ENCODE data around the gene ADPGK.
"Not testable (repeated sequence)": the region's sequence is repeated elsewhere in the genome, so short reads cannot be mapped to it uniquely, and the experiment has no call there.

GRCh38 chr15:72725851-72726250, 57.7 kb downstream of the ADPGK start:
- TF ChIP-seq, protein P1, sequence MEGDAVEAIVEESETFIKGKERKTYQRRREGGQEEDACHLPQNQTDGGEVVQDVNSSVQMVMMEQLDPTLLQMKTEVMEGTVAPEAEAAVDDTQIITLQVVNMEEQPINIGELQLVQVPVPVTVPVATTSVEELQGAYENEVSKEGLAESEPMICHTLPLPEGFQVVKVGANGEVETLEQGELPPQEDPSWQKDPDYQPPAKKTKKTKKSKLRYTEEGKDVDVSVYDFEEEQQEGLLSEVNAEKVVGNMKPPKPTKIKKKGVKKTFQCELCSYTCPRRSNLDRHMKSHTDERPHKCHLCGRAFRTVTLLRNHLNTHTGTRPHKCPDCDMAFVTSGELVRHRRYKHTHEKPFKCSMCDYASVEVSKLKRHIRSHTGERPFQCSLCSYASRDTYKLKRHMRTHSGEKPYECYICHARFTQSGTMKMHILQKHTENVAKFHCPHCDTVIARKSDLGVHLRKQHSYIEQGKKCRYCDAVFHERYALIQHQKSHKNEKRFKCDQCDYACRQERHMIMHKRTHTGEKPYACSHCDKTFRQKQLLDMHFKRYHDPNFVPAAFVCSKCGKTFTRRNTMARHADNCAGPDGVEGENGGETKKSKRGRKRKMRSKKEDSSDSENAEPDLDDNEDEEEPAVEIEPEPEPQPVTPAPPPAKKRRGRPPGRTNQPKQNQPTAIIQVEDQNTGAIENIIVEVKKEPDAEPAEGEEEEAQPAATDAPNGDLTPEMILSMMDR (IDR thresholded peaks at IDR 0.05): not testable (repeated sequence)
- not testable (repeated sequence) for TF ChIP-seq EZH2 (IDR thresholded peaks at IDR 0.05; ENCODE audit: borderline replicate concordance, insufficient read depth, low read depth, low read length, poor library complexity, severe bottlenecking)
